Small intestine (tissue), 7 donors: ENCODE results near the gene EEIG1. TPM values are rescaled to one million over a fixed set of nuclear protein-coding genes. Genes with fewer than 3 reads are reported as not detected.

Source experiments
- DNase-seq, 2 donors: peaks; one replicate each; pipeline versions ENCODE4 v3.0.0 to v3.0.0-alpha.2; 2013
- FAIRE-seq: peaks from 2 replicates; lab custom pipeline; 2012; peaks lifted over from hg19 to GRCh38; lab: Jason Lieb, UNC
- H3K27ac ChIP-seq, 3 donors: one replicate each; pipeline ENCODE4 v1.5.1; 2013; ENCODE audit warnings: low read length in 2 of 3, mild to moderate bottlenecking in 2 of 3, control low read depth in 1 of 3, inconsistent platforms in 1 of 3, low read depth in 1 of 3, moderate library complexity in 1 of 3
- H3K27me3 ChIP-seq, 3 donors: one replicate each; pipeline ENCODE4 v1.6.1; 2013; ENCODE audit warnings: low read length in 3 of 3, inconsistent platforms in 1 of 3; ENCODE audit not compliant: control insufficient read depth in 3 of 3, insufficient read depth in 3 of 3
- H3K36me3 ChIP-seq, 3 donors: one replicate each; pipeline ENCODE4 v1.6.1; 2013; ENCODE audit warnings: low read length in 3 of 3, inconsistent platforms in 1 of 3, low read depth in 1 of 3, mild to moderate bottlenecking in 1 of 3, moderate library complexity in 1 of 3; ENCODE audit not compliant: control insufficient read depth in 3 of 3, insufficient read depth in 2 of 3
- H3K4me1 ChIP-seq, 3 donors: one replicate each; pipeline ENCODE4 v1.6.1; 2013; ENCODE audit warnings: low read length in 2 of 3, inconsistent platforms in 1 of 3, low read depth in 1 of 3, mild to moderate bottlenecking in 1 of 3, moderate library complexity in 1 of 3; ENCODE audit not compliant: control insufficient read depth in 3 of 3, insufficient read depth in 2 of 3
- H3K4me3 ChIP-seq, 3 donors: one replicate each; pipeline ENCODE4 v1.5.1; 2013; ENCODE audit warnings: low read length in 3 of 3, control low read depth in 1 of 3, inconsistent platforms in 1 of 3, low read depth in 1 of 3, mild to moderate bottlenecking in 1 of 3, moderate library complexity in 1 of 3
- H3K9me3 ChIP-seq, 2 donors: one replicate each; pipeline ENCODE4 v1.6.1; 2013; ENCODE audit warnings: low read depth in 1 of 2, low read length in 1 of 2; ENCODE audit not compliant: control insufficient read depth in 2 of 2, insufficient read depth in 1 of 2
- WGBS, 3 donors: extraction: QIAGEN DNeasy Blood & Tissue Kit; methylation state at CpG; one replicate each; pipeline ENCODE4 v1.1.7; 2013; 5-methylcytosine and 5-hydroxymethylcytosine counted together
- polyA plus RNA-seq, 4 donors: library from polyadenylated mRNA; stranded (reverse) in 3 of 4; unstranded in 1 of 4; fragments of 200-250 nt in 3 of 4; fragments of 120-200 nt in 1 of 4; gene quantifications; one replicate each; pipeline versions ENCODE4 v1.2.1 to v1.2.3, GENCODE V29; 2013
- donor health status: healthy with polysubstance abuse.
- donor health status: control.
- donor health status: control.
- donor health status: Bipolar disorder and iron deficiency.
- donor health status: healthy.

The EEIG1 gene
- polyA plus RNA-seq, 4 donors, result 43.9 to 123 (median 58.9) TPM

DNA sequence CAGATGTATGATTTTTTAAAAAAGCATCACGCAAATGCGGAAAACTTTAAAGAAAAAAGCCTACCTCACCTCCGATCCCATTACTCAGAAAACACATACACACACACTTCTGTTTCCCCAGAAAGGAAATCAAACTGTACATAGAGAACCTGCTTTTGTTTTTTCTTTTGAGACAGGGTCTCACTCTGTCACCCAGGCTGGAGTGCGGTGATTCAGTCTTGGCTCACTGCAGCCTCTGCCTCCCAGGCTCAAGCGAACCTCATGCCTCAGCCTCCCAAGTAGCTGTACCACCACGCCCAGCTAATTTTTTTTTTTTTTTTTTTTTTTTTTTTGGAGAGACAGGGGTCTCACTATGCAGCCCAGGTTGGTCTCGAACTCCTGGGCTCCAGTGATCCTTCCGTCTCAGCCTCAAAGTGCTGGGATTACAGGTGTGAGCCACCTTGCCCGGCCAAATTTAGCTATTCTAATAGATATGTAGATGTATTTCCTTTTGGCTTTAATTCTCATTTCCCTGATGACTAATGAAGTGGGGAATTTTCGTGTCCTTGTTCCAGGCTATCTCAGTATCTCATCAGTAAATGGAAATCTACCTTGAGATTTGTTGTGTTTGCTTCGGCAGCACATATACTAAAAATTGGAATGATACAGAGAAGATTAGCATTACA is 25.7 kb upstream of the EEIG1 start:
- DNase-seq, result no peak
- Histone ChIP-seq H3K4me1 (peaks cover 0 to 2% (median 0%) of the 10 kb centered on the region in 3 donors), H3K27ac (peak overlapping the region in 1 of 3 donors; percentile 27), H3K36me3 (no peaks in the 10 kb centered on the region), H3K4me3 (no peak overlapping the region), H3K9me3 (peaks cover 0 to 9% of the 10 kb centered on the region in 2 donors), H3K27me3 (no peaks in the 10 kb centered on the region)
- WGBS, 3 donors, result 76 to 85% (median 79%) methylated on average over 11 of the region's 11 CpGs
- no peak for FAIRE-seq

DNA sequence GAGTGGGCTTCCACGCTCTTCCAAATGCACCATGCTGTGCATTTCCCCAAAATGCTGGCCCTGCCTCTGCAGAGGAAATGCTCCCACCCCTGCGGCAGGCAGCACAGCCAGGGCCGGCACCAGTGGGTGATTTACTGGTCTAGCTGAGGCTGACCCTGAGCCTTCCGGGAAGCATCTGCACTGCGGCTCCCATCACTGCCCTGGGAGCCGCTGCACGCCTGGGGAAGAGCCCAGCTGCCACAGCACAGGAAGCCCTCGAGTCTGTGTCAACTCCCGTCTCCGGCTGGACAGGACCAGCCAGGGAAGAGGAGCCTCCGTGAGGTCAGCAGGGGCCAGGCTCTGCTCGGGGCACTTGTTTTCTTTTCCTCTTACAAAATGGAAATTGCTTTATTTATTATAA is 25.1 kb upstream of the EEIG1 start:
- no peak for DNase-seq
- H3K27ac ChIP-seq, result peak overlapping the region in 1 of 3 donors; percentile 33
- H3K4me3 ChIP-seq, result no peak overlapping the region
- H3K36me3 ChIP-seq, result no peaks in the 10 kb centered on the region
- peaks cover 0 to 9% of the 10 kb centered on the region in 2 donors for H3K9me3 ChIP-seq
- FAIRE-seq, result no peak
- H3K27me3 ChIP-seq, result no peaks in the 10 kb centered on the region
- peaks cover 0 to under 1% (median 0%) of the 10 kb centered on the region in 3 donors for H3K4me1 ChIP-seq
- 47 to 84% (median 83%) methylated on average over 12 of the region's 12 CpGs for WGBS, 3 donors

GRCh38 chr9:128003966-128004604 is 23.3 kb upstream of the EEIG1 start:
- no peak for FAIRE-seq

DNA sequence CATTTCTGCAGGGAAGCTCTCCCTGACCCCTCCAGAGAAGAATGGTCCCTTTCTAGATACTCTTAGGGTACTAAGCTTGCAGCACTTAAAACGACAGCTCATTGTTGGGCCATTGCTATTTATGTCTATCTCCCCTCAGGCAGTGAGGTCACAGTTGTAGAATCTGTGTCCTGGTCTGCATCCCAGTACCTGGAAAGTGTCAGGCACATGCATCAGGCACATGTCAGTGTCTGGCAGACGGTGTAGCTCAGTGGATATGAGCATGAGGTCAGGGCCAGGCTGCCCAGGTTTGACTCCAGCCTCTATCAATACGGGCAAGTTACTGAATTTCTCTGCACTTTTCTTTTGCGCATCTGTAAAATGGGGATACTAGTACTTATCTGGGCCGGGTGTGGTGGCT is 22.2 kb upstream of the EEIG1 start:
- Histone ChIP-seq H3K36me3 (no peaks in the 10 kb centered on the region), H3K9me3 (peaks cover 0 to 3% of the 10 kb centered on the region in 2 donors), H3K4me1 (no peaks in the 10 kb centered on the region), H3K27ac (no peak overlapping the region), H3K4me3 (no peak overlapping the region), H3K27me3 (no peaks in the 10 kb centered on the region)
- DNase-seq (no peak), FAIRE-seq (no peak)
- 92 to 98% (median 94%) methylated on average over 5 of the region's 5 CpGs for WGBS, 3 donors

More at GRCh38 chr9:128003966-128004604, 23.3 kb upstream of the EEIG1 start:
- no peaks in the 10 kb centered on the region for H3K4me1 ChIP-seq
- H3K36me3 ChIP-seq, result no peaks in the 10 kb centered on the region
- H3K4me3 ChIP-seq, result no peak overlapping the region
- DNase-seq, result no peak
- no peaks in the 10 kb centered on the region for H3K27me3 ChIP-seq
- no peak overlapping the region for H3K27ac ChIP-seq
- H3K9me3 ChIP-seq, result peaks cover 0 to 9% of the 10 kb centered on the region in 2 donors
- 77 to 92% (median 83%) methylated on average over 11 of the region's 11 CpGs for WGBS, 3 donors

DNA sequence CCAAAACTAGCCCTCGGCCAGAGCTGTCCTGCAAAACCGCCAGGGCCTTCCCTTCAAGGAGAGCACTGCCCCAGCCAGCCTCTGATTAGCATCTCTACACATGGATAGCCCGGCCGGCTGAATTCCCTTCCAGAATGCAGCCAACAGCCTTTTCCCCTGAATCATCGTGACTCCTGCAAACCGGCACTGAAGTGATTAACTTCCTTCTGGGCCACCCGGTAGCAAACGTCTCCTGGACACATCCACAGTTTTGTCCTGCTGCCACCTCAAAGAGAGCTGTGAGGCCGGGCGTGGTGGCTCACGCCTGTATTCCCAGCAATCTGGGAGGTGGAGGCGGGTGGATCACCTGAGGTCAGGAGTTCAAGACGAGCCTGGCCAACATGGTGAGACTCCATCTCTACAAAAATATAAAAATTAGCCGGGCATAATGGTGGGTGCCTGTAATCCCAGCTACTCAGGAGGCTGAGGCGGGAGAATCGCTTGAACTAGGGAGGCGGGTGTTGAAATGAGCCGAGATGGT is 21.1 kb upstream of the EEIG1 start:
- H3K27ac ChIP-seq, result no peak overlapping the region
- no peaks in the 10 kb centered on the region for H3K4me1 ChIP-seq
- FAIRE-seq (no peak), DNase-seq (no peak)
- no peaks in the 10 kb centered on the region for H3K9me3 ChIP-seq
- no peak overlapping the region for H3K4me3 ChIP-seq
- WGBS, 3 donors, result 57 to 64% (median 61%) methylated on average over 18 of the region's 18 CpGs
- H3K27me3 ChIP-seq, result no peaks in the 10 kb centered on the region
- no peaks in the 10 kb centered on the region for H3K36me3 ChIP-seq

DNA sequence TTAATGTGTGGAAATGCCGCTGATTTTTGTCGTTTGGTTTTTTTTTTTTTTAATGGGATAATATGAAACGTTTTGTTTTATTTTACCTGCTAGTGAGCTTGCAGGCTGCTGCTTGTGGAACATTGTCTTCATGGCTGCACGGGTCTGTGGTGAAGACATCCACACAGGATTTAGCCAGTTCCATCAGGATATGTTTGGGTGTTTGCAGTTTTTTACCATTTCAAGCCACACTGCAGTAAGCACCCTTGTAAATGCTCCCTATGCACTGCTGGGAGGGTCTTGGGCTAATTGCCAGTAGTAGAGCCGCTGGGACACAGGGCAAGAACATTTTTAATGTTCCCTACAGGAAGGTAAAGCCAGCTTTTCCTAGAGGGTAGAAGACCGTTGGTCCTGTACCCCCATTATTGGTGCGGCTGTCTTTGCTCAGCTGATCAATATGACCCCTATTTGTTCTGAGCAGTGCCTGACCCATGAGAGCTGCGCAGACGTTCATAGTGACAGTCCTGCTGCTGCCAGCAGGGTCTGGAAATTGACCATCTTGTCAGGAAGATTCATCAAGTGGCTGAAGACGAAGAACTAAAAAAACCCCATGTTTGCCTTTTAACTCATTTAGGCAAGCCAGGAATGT is 20.5 kb upstream of the EEIG1 start:
- H3K27me3 ChIP-seq, result no peaks in the 10 kb centered on the region
- no peaks in the 10 kb centered on the region for H3K36me3 ChIP-seq
- H3K4me1 ChIP-seq, result no peaks in the 10 kb centered on the region
- H3K4me3 ChIP-seq, result no peak overlapping the region
- no peaks in the 10 kb centered on the region for H3K9me3 ChIP-seq
- H3K27ac ChIP-seq, result no peak overlapping the region
- DNase-seq (no peak), FAIRE-seq (no peak)
- WGBS, 3 donors, result 73 to 81% (median 78%) methylated on average over 10 of the region's 10 CpGs

DNA sequence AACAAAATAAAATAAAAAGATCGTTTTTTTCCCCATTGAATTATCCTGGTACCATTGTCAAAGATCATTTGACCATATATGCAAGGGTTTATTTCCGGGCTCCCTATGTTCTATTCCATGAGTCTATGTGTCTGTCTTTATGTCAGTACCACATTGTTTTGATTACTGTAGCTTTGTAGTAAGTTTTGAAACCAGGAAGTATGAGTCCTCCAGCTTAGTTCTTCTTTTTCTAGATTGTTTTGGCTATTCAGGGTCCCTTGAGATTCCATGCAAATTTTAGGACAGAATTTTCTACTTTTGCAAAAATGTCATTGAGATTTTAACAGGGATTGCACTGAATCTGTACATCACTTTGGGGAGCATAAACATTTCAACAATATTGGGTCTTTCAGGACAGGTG is 18.7 kb upstream of the EEIG1 start:
- DNase-seq (no peak), FAIRE-seq (no peak)
- Histone ChIP-seq H3K27ac (no peak overlapping the region), H3K9me3 (no peaks in the 10 kb centered on the region), H3K4me3 (no peak overlapping the region), H3K36me3 (no peaks in the 10 kb centered on the region), H3K4me1 (no peaks in the 10 kb centered on the region), H3K27me3 (no peaks in the 10 kb centered on the region)
- 87 to 97% (median 94%) methylated on average over 2 of the region's 2 CpGs for whole genome bisulfite sequencing, 3 donors

DNA sequence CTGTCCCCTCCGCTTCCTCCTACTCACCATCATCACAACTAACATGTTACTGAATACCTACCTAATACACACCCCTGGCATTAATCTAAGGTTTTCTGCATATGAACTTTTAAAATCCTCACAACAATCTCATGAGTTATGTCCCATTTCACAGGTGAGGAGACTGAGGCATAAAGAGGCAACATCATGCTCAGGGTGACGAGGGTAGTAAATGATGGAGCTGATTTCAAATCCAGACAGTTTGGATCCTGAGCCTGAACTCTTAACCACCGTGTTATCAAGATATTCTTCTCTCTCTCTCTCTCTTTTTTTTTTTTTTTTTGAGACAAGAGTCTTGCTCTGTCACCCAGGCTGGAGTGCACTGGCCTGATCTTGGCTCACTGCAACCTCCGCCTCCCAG is 12.9 kb upstream of the EEIG1 start:
- H3K4me1 ChIP-seq, result peaks cover 0 to 34% (median 6%) of the 10 kb centered on the region in 3 donors
- 85 to 87% (median 86%) methylated on average over 4 of the region's 4 CpGs for WGBS, 3 donors
- no peaks in the 10 kb centered on the region for H3K9me3 ChIP-seq

More for the DNA sequence above, 12.9 kb upstream of the EEIG1 start:
- Histone ChIP-seq H3K36me3 (no peaks in the 10 kb centered on the region), H3K27ac (no peak overlapping the region), H3K27me3 (no peaks in the 10 kb centered on the region), H3K4me3 (no peak overlapping the region)
- DNase-seq (no peak), FAIRE-seq (no peak)
